ENCODE measurements around the gene PMAIP1.
"Not testable (repeated sequence)": the region's sequence is repeated elsewhere in the genome, so short reads cannot be mapped to it uniquely, and the experiment has no call there.

PMAIP1 gene

DNA sequence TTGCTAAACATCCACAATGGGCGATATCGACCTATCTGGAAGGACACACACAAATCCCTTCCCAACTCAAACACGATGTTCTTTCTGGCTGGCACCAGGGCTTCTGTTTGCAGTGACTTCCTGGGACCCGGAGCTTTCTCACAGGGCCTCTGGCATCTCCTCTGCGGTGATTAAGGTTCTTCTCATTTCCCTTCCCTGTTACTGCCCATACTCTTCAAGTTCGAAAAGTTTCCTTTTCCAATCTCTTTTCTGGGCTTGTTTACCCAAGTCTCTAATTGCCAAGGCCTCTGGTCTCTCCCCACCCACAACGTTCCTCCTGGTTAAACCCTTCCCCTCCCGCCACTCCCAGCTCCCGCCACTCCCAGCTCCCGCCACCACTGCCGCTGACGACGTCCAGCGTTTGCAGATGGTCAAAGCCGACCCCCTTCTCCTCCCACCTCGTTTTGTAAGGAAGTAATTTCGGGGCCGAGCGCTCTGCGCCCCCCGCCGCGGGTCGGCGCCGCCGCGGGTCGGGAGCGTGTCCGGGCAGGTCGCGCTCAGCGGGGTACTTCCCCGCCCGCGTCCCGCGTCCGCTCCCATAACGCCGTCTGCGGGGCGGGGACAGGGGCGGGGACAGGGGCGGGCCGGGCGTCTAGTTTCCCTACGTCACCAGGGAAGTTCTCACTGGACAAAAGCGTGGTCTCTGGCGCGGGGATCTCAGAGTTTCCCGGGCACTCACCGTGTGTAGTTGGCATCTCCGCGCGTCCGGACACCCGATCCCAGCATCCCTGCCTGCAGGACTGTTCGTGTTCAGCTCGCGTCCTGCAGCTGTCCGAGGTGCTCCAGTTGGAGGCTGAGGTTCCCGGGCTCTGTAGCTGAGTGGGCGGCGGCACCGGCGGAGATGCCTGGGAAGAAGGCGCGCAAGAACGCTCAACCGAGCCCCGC is at the start of gene PMAIP1:
Gene PMAIP1, plus strand, starts transcription at position 699 of the 924 bp plus-strand sequence. Its CDS starts 182 bp downstream, at position 881.
- DNase-seq (ENCODE audit: low read depth, low spot score): peak; percentile 93

DNA sequence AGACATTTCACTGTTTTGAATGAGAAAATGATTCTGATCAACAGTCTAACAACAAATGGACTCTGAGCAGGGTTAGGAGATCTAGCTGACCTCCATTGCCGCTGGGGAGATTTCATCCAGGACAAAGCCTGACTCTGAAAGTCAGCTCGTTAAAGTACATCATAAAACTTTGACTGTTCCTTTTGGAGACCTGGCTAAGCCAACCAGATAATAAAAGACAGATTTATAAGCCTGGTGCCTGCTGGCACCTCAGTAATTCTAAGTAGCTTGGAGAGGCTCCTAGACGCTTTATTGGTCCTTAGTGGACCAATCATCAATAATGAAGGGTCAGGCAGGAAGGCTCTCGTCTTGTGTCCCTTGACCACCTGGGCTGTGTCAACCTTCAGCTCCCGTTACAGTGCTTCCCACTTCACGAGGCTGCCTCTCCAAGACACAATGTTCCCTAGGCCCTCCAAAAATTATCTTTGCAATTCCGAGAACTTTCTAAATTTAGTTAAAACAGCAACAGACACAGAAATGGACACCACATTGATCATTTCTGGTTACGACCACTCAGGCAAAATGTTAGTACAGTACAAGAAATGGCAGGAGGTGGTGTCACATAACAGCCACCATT is 47.9 kb upstream of the PMAIP1 start:
- DNase-seq (ENCODE audit: low read depth, low spot score): peak; percentile 23

DNA sequence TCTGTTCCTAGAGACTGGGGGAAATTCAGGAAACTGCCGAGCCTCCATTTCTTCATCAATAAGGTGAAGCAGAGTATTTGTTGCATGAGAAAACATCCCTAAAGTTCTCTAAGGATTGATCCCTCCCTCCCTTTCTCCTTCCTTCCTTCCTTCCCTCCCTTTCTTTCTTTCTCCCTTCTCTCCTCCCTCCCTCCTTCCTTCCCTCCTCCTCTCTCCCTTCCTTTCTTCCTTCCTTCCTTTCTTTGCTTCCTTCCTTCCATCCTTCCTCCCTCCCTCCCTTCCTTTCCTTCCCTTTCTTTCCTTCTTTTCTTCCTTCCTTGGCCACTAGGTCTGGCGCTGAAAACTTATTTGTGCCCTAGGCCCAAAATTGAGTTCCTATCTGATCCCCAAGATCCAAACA is 47.2 kb upstream of the PMAIP1 start:
- DNase-seq (ENCODE audit: low read depth, low spot score): no peak

- no peak for DNase-seq (ENCODE audit: low read depth, low spot score)
These were observed 46.4 kb upstream of the PMAIP1 start for GRCh38 chr18:59853380-59853779.

DNA sequence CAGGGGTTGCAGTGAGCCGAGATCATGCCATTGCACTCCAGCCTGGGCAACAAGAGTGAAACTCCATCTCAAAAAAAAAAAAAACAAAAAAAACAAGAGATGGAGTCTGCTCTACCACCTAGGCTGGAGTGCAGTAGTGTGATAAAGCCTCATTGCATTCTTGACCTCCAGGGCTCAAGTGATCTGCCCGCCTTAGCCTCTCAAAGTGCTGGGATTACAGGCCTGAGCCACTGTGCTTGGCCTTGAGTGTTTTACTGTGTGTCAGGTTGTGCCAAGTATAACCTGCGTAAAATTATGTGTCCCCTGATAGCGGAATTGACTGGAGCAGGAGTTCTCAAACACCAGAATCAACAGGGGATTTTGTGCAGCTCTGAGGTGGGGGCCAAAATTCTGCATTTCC is 45.8 kb upstream of the PMAIP1 start:
- not testable (repeated sequence) for DNase-seq (ENCODE audit: low read depth, low spot score)

DNA sequence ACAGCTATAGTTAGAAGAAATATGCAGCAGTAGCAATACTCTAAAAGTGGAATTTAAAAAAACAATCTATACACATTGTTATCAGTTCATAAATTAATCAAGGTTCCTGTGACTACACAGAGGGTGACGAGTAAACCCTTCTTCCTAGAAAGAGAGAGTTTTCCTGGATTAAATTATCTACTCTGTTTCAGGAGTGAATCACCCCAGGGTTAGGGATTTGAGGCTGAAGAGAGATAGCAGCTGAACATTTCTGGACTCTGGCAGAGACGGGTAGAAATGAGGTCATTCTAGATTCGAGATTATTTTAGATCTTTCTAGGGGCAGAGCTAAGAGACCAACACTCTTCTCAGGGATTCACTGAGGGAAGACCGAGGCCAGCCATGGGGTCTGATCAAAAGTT is 38.8 kb upstream of the PMAIP1 start:
- DNase-seq (ENCODE audit: low read depth, low spot score): no peak

DNA sequence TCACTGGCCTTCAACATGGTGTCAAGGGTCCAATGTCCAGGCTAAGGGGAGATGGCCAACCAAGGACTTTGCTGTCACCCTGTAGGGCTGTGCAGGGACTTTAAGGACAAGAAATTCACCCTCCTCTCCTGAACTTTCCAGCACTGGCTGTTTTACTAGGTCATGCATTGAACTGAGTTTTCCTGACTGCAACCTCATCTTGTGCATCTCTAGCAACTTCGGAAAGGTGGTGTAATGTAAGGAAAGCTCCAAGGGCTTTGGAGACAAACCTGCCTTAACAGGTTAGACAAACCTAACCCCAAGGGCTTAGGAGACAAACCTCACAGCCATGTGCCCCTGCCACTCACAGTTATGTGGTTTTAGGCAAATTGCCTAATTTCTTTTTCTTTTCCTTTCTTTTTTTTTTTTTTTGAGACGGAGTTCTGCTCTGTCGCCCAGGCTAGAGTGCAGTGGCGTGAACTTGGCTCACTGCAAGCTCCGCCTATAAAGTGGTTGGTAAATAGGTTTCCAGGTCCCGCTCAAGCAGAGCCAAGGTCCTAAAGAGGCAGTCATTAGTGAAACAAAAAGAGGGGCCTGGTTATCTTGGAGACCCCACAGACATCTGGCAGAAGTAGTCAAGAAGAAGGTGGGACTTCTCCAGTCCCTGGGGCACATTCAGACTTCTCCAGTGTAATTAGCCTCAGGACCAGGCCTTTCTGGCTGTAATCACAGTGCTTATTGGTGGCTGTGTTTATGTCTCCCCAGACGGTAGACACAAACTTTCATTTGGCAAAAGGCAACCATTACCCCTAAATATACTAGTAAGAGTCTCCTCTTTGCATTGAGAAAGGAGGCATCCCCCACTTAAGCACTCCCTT is 37.6 kb upstream of the PMAIP1 start:
- peak; percentile 51 for DNase-seq (ENCODE audit: low read depth, low spot score)

DNA sequence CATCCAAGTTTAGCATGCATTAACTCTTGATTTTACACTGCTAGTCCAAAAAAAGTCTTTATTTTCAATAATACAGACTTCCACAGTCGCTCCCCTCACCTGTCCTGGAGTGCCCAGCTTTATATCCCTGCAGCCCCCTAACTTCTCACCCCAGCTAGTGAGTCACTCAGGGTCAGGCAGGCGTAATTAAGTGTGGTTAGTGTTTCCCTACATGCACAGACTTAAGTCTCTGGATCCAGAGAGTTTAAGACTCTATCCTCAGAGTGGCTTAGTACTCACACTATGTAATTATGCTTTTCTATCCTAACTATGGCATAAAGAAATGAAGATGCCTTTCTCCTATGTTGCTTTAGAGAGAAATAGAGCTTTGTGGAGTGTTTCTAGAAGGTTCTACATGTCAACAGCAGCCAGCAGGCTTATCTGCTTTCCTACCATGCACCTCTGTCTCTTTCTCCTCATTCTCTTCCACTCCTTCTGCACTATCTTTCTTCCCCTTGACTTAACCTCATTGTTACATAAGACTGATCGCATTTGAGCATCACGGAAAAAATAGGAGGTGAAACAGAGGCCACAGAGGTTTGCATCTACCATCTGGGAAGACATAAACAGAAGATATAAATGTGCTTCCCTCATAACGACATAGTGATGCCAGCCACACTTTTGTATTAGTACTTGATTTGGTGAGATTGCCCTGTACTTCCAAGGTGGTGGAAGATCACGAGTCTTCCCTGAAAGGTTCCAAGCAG is 34.4 kb upstream of the PMAIP1 start:
- DNase-seq (ENCODE audit: low read depth, low spot score): no peak

DNA sequence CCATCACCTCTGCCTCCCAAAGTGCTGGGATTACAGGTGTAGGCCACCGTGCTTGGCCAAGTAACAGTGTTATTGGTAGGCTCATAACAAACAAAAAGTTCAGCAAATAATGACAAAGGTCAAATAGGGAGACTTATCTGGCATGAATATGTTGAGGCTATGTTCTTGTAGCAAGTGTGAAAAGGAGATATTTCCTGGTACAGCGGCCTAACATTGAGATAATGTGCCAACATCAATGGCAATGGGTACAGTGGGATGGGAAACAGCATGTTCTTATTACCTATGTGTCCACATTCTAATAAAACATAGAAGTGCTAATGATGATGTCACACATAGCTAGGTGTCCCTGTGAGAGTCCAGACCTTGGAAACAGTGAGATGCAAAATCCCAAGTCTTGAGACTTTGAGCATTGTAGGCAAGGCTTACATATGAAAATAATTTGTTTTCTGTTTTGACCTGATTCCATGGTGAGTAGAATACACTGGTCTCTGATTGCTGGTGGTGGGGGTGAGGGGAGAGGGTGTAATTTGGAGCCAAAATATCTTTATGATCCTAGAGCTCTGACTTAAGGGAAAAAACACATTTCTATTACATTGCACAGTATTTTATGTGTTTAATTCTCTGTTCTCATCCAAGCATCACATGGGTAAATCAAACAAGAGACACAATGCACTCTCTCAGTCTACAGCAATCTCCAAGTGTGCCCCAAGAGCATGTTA is 33.1 kb upstream of the PMAIP1 start:
- no peak for DNase-seq (ENCODE audit: low read depth, low spot score)

DNA sequence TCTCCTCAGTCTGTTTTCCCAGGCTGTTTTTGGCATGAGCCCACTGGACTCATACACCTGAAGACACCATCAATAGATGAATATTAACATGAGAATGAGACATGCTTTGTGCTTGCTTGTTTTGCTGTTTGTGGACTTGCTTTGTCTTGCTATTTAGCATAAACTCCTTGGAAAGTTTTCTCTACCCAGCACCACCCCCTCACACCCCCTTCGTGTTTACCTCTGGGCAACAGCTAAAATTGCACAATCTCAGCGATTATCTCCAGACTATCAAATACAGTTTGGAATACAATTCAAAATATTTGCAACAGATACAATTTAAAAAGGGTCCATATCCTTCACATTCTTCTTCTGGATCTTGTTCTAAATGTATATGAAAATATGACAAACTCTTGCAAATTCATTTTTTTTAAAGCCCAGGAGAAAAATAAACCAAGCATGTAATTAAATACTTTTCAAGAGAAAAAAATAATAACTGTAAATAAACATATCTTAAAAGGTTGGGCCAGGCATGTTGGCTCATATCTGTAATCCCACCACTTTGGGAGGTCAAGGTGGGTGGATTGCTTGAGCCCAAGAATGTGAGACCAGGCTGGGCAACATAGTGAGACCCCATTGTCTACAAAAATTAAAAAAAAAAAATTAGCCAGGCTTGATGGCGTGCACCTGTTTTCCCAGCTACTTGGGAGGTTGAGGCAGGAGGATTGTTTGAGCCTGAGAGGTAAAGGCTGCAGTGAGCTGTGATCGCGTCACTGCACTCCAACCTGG is 32.3 kb upstream of the PMAIP1 start:
- no peak for DNase-seq (ENCODE audit: low read depth, low spot score)

DNA sequence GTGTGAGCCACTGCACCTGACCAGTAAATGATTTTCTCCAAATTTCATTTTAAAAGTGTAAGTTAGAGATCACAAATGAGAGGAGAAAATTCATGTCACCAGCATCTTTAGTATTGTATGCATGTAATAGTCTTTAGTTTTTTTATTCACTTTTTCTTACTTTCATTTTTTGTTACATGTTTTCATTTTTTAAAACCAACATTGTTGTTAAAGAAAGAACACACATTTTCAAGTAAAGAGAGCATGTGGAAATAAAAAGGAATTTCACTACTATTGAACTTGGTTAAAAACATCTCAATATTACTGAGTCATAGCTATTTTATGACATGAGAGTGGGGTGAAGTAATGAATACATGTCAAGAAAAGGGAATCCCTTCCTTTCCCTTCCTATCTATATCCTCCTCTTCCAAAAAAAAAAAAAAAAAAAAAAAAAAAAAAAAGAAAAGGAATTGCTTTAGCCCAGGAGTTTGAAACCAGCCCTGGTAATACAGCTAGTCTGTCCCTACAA is 29.1 kb upstream of the PMAIP1 start:
- DNase-seq (ENCODE audit: low read depth, low spot score): no peak

DNA sequence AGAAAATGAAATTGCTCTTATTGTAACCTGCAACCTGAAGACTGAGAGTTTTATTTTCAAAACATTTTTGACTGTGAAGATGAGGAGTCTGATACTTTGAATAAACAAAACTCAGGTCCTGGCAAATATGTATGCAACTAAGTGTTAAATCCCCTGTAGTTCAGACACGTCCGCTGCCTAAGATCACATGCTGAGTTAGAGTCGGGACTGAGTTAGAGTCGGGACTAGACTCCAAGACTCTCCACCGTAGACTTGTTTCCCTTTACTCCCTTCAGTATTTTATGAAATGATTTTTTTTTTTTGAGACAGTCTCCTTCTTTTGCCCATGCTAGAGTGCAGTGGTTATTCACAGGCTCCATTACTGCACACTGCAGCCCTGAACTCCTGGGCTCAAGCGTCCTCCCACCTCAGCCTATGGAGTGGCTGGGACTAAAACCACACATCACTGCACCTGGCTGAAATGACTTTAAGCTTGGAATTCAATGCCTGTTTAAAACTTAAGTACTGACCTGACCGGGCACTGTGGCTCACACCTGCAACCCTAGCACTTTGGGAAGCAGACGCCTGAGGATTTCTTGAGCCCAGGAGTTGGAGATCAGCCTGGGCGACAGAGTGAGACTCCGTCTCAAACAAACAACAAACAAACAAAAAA is 28.0 kb upstream of the PMAIP1 start:
- DNase-seq (ENCODE audit: low read depth, low spot score): peak; percentile 40

DNA sequence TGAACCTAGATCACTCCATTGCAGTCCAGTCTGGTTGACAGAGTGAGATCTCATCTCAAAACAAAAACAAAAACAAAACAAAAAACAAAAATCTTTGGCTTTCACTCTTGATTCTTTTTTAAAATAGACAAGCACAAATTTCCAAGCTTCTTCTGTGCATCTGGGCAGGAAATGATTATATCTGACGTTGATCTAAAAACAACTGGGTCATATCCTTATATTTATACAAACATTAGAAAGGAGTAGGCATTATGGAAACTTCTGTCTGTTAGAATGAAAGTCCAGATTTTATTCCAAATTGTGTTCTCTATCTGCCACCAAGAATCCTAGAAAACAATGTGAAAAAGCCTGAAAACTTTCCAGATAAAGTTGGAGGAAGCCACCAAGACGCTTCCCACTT is 26.2 kb upstream of the PMAIP1 start:
- DNase-seq (ENCODE audit: low read depth, low spot score): no peak

- DNase-seq (ENCODE audit: low read depth, low spot score): no peak
These were observed 25.6 kb upstream of the PMAIP1 start for GRCh38 chr18:59874166-59874565.

GRCh38 chr18:59876310-59876626 is 23.5 kb upstream of the PMAIP1 start:
- DNase-seq (ENCODE audit: low read depth, low spot score): no peak

- DNase-seq (ENCODE audit: low read depth, low spot score): no peak
These were observed 22.4 kb upstream of the PMAIP1 start for GRCh38 chr18:59877361-59877760.

DNA sequence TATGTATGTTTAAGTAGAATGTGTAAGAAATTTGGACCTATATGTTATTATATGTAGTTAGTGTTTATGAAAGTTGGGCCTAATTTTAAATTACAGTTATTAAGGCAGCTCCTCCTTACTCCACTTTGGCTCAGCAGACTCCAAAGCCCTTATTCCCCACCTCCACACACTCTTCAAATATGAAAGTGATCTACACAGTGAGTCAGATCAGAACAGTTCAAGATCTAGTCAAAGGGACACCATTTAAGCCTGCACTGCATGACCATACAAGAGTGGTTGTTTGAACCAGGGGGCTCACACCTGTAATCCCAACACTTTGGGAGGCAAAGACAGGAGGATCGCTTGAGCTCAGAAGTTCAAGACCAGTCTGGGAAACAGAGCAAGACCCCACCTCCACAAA is 21.2 kb upstream of the PMAIP1 start:
- no peak for DNase-seq (ENCODE audit: low read depth, low spot score)

DNA sequence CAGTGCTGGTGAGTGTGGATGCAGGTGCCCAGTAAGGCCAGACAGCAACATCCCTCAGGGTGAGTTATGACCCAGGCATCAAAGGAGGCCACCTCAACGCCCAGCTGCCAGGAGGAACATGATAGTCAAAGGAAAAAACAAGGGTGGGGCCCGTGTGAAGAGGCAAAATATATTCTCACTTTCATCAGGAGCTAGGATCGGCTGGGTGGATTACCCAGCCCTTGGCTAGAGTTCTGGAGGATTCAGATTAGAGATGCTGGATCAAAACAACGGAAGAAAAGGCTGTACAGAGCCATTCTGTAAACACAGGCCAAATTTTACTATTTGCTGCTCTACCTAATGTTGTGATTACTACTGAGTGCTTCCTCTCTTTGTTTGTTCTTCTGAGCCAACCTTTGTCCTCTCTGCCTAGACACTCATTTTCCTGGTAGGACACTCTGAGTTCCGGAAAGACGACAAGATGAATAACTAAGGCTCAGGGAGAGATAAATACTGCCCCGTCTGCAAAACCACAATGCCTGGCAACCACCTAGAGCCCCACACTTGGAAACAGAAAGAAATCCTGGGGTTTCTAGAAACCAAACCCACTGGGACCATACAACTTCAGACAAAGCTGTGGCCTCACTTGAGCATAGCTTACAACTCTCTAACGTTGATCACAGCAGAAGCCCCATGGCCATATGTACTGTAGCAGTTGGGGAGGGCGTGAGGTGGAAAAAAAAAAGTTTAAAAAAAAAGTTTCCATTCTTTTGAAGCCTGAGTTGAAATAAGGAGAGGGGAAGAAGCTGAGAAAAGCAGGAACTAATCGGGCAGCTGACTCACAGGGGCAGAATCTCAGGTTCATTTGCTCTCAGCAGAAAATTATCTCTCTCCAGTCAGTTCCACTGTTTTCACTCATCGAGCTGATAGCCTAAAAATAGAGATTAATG is 17.8 kb upstream of the PMAIP1 start:
- peak; percentile 63 for DNase-seq (ENCODE audit: low read depth, low spot score)

All from ELF-1 (cell line).